Measurements from ENCODE around the gene ZNF516. TPM values are rescaled to one million over a fixed set of nuclear protein-coding genes. Genes with fewer than 3 reads are reported as not detected.
"Not testable (repeated sequence)": the region's sequence is repeated elsewhere in the genome, so short reads cannot be mapped to it uniquely, and the experiment has no call there.

The ZNF516 gene
- total and polyA plus RNA-seq, 10 of the 15 experiments (the other 5 are each of a cell fraction or from before 2014, with no cell fraction given), result 2.0 to 32.0 (median 8.3) TPM

GRCh38 chr18:76473521-76473920, 21.5 kb downstream of the ZNF516 start:
- H3K9me3 ChIP-seq (replicated peaks; ENCODE audit: control insufficient read depth, insufficient read depth, low read length); FAIRE-seq; ATAC-seq; H4K20me1 ChIP-seq (ENCODE audit: control insufficient read depth, insufficient read depth); H3K27ac ChIP-seq (ENCODE audit: control insufficient read depth, insufficient read depth); DNase-seq (ENCODE audit: low read depth, low spot score); intact Hi-C loops (cut with micrococcal nuclease; ENCODE audit: unreplicated experiment); H3K4me3 ChIP-seq; H2AFZ ChIP-seq (ENCODE audit: control insufficient read depth, low read depth, low read length); BruUV-seq (replicated peaks); H3K36me3 ChIP-seq (ENCODE audit: control insufficient read depth in 2 of 2, insufficient read depth in 2 of 2, low read length in 1 of 2); H3K9ac ChIP-seq (ENCODE audit: control insufficient read depth, insufficient read depth, low read length); H3K27me3 ChIP-seq (replicated peaks in 1 of 2; ENCODE audit: control insufficient read depth in 2 of 2, insufficient read depth in 2 of 2, low read length in 1 of 2); H3K4me2 ChIP-seq (ENCODE audit: control insufficient read depth, insufficient read depth): not testable (repeated sequence)
- H3K79me2 ChIP-seq (ENCODE audit: control insufficient read depth, insufficient read depth, low read length), result peaks cover 88% of the 10 kb centered on the region
- POLR2A ChIA-PET, result interaction anchor here (0.6 to 1.1 kb wide), 3 partner anchors 14 to 17 kb away, joined by 3 to 5 read pairs (median 3); no protein-coding TSS in a partner anchor
- peaks cover 25% of the 10 kb centered on the region for H3K4me1 ChIP-seq (ENCODE audit: control insufficient read depth, insufficient read depth, low read length)
- CTCF ChIA-PET, result interaction anchor here (0.9 to 1.5 kb wide), 3 partner anchors 10 to 75 kb away, joined by 4 to 5 read pairs (median 4); no protein-coding TSS in a partner anchor
- SMC1A ChIA-PET (ENCODE audit: uncharacterized antibody, unreplicated experiment), result interaction anchor here (0.6 to 2.5 kb wide), 7 partner anchors 10 to 29 kb away, joined by 3 to 11 read pairs (median 6); no protein-coding TSS in a partner anchor
- in situ Hi-C loops (cut with MboI), result loop anchor here (10.0 kb wide), 1 partner anchor 651 kb away; no protein-coding TSS in a partner anchor
- 96% methylated on average over 9 of the region's 9 CpGs for WGBS (ENCODE audit: insufficient coverage, insufficient replicate concordance, low lambda C conversion rate, missing lambda C conversion rate)
- RAD21 ChIA-PET (ENCODE audit: unreplicated experiment), result interaction anchor here (1.4 to 1.6 kb wide), 3 partner anchors 17 to 22 kb away, joined by 4 to 6 read pairs (median 5); no protein-coding TSS in a partner anchor

DNA sequence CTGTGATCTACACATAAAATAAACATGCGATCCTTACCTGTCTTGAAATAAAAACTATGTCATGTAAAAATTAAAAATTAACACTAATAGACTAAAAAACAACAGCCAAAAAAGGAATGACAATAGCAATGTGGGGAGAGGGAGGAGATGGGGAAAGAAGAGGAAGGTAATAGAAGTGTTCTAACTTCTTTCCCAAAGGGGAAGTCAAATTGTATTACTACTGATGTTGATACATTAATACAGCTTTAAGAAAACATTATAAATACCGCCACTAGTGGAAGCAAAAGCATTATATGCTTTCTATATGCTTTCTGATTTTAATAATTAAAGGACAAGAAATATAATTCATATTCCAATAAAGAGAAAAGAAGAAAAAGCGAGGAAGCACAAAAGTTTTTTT, 22.2 kb downstream of the ZNF516 start:
- DNase-seq (ENCODE audit: low read depth, low spot score) (no peak), ATAC-seq (no peak), FAIRE-seq (no peak)
- no peak overlapping the region for H3K4me2 ChIP-seq (ENCODE audit: control insufficient read depth, insufficient read depth)
- WGBS (ENCODE audit: insufficient coverage, insufficient replicate concordance, low lambda C conversion rate, missing lambda C conversion rate), result 93% methylated on average over 3 of the region's 3 CpGs
- ChIA-PET CTCF (no interaction called here), SMC1A (ENCODE audit: uncharacterized antibody, unreplicated experiment) (interaction anchor here (2.5 kb wide), 2 partner anchors 10 to 15 kb away, joined by 10 to 11 read pairs; no protein-coding TSS in a partner anchor), POLR2A (no interaction called here), RAD21 (ENCODE audit: unreplicated experiment) (no interaction called here)
- in situ Hi-C loops (cut with MboI) (loop anchor here (10.0 kb wide), 1 partner anchor 652 kb away; no protein-coding TSS in a partner anchor), intact Hi-C loops (cut with micrococcal nuclease; ENCODE audit: unreplicated experiment) (no loop called here)
- H3K27ac ChIP-seq (ENCODE audit: control insufficient read depth, insufficient read depth), result no peak overlapping the region
- H3K9ac ChIP-seq (ENCODE audit: control insufficient read depth, insufficient read depth, low read length), result no peak overlapping the region
- H4K20me1 ChIP-seq (ENCODE audit: control insufficient read depth, insufficient read depth), result no peaks in the 10 kb centered on the region; the same call in 1 of the 2 replicates
- peaks cover 86% of the 10 kb centered on the region for H3K79me2 ChIP-seq (ENCODE audit: control insufficient read depth, insufficient read depth, low read length)
- H2AFZ ChIP-seq (ENCODE audit: control insufficient read depth, low read depth, low read length), result no peak overlapping the region
- no peaks in the 10 kb centered on the region for H3K27me3 ChIP-seq (replicated peaks in 1 of 2; ENCODE audit: control insufficient read depth in 2 of 2, insufficient read depth in 2 of 2, low read length in 1 of 2)
- H3K4me1 ChIP-seq (ENCODE audit: control insufficient read depth, insufficient read depth, low read length), result peaks cover 25% of the 10 kb centered on the region
- peaks cover 0 to 5% of the 10 kb centered on the region in 2 experiments; a peak in 2 of 4 replicates for H3K36me3 ChIP-seq (ENCODE audit: control insufficient read depth in 2 of 2, insufficient read depth in 2 of 2, low read length in 1 of 2)
- H3K9me3 ChIP-seq (replicated peaks; ENCODE audit: control insufficient read depth, insufficient read depth, low read length), result no peaks in the 10 kb centered on the region
- H3K4me3 ChIP-seq, result no peak overlapping the region
- no TSS peak for BruUV-seq (replicated peaks)
- TF ChIP-seq SKIL (IDR thresholded peaks at IDR 0.05; ENCODE audit: low read depth, poor library complexity, severe bottlenecking) (no peak), MXI1 (IDR thresholded peaks at IDR 0.05; ENCODE audit: low read depth, low read length) (no peak), IKZF1 (conservative IDR thresholded peaks at IDR 0.05) (no peak), ESRRA (IDR thresholded peaks at IDR 0.05; ENCODE audit: low read length) (no peak), KDM1A (IDR thresholded peaks at IDR 0.05; ENCODE audit: borderline replicate concordance) (no peak), PAX8 (IDR thresholded peaks at IDR 0.05) (no peak), ZNF592 (IDR thresholded peaks at IDR 0.05) (no peak), RFX5 (IDR thresholded peaks at IDR 0.05; ENCODE audit: low read depth, low read length) (no peak), NFYB (IDR thresholded peaks at IDR 0.05; ENCODE audit: insufficient read depth, low read depth, low read length) (no peak), WRNIP1 (IDR thresholded peaks at IDR 0.05; ENCODE audit: borderline replicate concordance, low read depth, low read length) (no peak), ATF7 (IDR thresholded peaks at IDR 0.05; ENCODE audit: low read depth) (no peak)

Measured in GM12878 (cell line).